HG02610 (cell line): Measurements from ENCODE around the gene S100A5.

Source experiments
- ATAC-seq: cut with Tn5 transposase; IDR thresholded peaks from one replicate; pipeline ENCODE4 v1.9.1; 2021; ENCODE audit warnings: mild to moderate bottlenecking, moderate library complexity; ENCODE audit not compliant: unreplicated experiment

S100A5 gene

GRCh38 chr1:153513023-153513422, 27.7 kb downstream of the S100A5 start:
- ATAC-seq = no peak

GRCh38 chr1:153510984-153511410, 29.7 kb downstream of the S100A5 start:
- ATAC-seq = peak; percentile 44

- no peak for ATAC-seq
Measured at GRCh38 chr1:153509729-153510354, 30.9 kb downstream of the S100A5 start.

GRCh38 chr1:153509036-153509435, 31.7 kb downstream of the S100A5 start:
- no peak for ATAC-seq

GRCh38 chr1:153507926-153508583, 32.7 kb downstream of the S100A5 start:
- ATAC-seq = no peak

GRCh38 chr1:153506831-153507413, 33.8 kb downstream of the S100A5 start:
- ATAC-seq = no peak

- no peak for ATAC-seq
Measured at GRCh38 chr1:153506386-153506785, 34.3 kb downstream of the S100A5 start.

- ATAC-seq = no peak
Measured at GRCh38 chr1:153505576-153505975, 35.2 kb downstream of the S100A5 start.

GRCh38 chr1:153503766-153504165, 37.0 kb downstream of the S100A5 start:
- no peak for ATAC-seq

- ATAC-seq = no peak
Measured at GRCh38 chr1:153498746-153499145, 42.0 kb downstream of the S100A5 start.

GRCh38 chr1:153495536-153495935, 45.2 kb downstream of the S100A5 start:
- ATAC-seq = no peak

- ATAC-seq = no peak
Measured at GRCh38 chr1:153494976-153495535, 45.7 kb downstream of the S100A5 start.

- ATAC-seq = no peak
Measured at GRCh38 chr1:153493343-153493960, 47.3 kb downstream of the S100A5 start.

- ATAC-seq = no peak
Measured at GRCh38 chr1:153490272-153491051, 50.3 kb downstream of the S100A5 start.

GRCh38 chr1:153488731-153489130, 52.0 kb downstream of the S100A5 start:
- no peak for ATAC-seq

- no peak for ATAC-seq
Measured at GRCh38 chr1:153487707-153488106, 53.0 kb downstream of the S100A5 start.
